GM06990 (cell line): Measurements from ENCODE around the gene NPTX1.

Source experiments
- DNase-seq: peaks from one replicate; pipeline ENCODE4 v3.0.0-alpha.2; 2011; ENCODE audit not compliant: insufficient read length; ENCODE audit errors: extremely low read depth
- H3K27me3 ChIP-seq: replicated peaks from 2 replicates; pipeline ENCODE4 v1.6.0; 2011; ENCODE audit warnings: low read length; ENCODE audit not compliant: control insufficient read depth, insufficient read depth
- H3K36me3 ChIP-seq: 2 replicates; pipeline ENCODE4 v1.5.1; 2011; ENCODE audit warnings: low read length; ENCODE audit not compliant: control insufficient read depth, insufficient read depth
- H3K4me3 ChIP-seq: replicated peaks from 2 replicates; pipeline ENCODE4 v1.5.1; 2011; ENCODE audit warnings: low read depth, mild to moderate bottlenecking, control low read depth, low read length
- TF ChIP-seq, protein P1 (sequence below): IDR thresholded peaks from 2 replicates; pipeline ENCODE4 v1.5.1; 2011; ENCODE audit warnings: low read length, control low read depth, mild to moderate bottlenecking, inconsistent platforms; ENCODE audit not compliant: insufficient read depth, poor library complexity, severe bottlenecking

The NPTX1 gene

GRCh38 chr17:80431246-80432195 is 44.9 kb downstream of the NPTX1 start:
- Histone ChIP-seq H3K27me3 (no peaks in the 10 kb centered on the region), H3K4me3 (no peak overlapping the region), H3K36me3 (no peaks in the 10 kb centered on the region)
- DNase-seq: no peak
- TF ChIP-seq, protein P1, sequence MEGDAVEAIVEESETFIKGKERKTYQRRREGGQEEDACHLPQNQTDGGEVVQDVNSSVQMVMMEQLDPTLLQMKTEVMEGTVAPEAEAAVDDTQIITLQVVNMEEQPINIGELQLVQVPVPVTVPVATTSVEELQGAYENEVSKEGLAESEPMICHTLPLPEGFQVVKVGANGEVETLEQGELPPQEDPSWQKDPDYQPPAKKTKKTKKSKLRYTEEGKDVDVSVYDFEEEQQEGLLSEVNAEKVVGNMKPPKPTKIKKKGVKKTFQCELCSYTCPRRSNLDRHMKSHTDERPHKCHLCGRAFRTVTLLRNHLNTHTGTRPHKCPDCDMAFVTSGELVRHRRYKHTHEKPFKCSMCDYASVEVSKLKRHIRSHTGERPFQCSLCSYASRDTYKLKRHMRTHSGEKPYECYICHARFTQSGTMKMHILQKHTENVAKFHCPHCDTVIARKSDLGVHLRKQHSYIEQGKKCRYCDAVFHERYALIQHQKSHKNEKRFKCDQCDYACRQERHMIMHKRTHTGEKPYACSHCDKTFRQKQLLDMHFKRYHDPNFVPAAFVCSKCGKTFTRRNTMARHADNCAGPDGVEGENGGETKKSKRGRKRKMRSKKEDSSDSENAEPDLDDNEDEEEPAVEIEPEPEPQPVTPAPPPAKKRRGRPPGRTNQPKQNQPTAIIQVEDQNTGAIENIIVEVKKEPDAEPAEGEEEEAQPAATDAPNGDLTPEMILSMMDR: no peak

- H3K36me3 ChIP-seq: no peaks in the 10 kb centered on the region
- no peaks in the 10 kb centered on the region for H3K27me3 ChIP-seq
- no peak overlapping the region for H3K4me3 ChIP-seq
- DNase-seq: peak; percentile 5
- TF ChIP-seq, protein P1: no peak
Measured at GRCh38 chr17:80430446-80431245, 45.8 kb downstream of the NPTX1 start.

DNA sequence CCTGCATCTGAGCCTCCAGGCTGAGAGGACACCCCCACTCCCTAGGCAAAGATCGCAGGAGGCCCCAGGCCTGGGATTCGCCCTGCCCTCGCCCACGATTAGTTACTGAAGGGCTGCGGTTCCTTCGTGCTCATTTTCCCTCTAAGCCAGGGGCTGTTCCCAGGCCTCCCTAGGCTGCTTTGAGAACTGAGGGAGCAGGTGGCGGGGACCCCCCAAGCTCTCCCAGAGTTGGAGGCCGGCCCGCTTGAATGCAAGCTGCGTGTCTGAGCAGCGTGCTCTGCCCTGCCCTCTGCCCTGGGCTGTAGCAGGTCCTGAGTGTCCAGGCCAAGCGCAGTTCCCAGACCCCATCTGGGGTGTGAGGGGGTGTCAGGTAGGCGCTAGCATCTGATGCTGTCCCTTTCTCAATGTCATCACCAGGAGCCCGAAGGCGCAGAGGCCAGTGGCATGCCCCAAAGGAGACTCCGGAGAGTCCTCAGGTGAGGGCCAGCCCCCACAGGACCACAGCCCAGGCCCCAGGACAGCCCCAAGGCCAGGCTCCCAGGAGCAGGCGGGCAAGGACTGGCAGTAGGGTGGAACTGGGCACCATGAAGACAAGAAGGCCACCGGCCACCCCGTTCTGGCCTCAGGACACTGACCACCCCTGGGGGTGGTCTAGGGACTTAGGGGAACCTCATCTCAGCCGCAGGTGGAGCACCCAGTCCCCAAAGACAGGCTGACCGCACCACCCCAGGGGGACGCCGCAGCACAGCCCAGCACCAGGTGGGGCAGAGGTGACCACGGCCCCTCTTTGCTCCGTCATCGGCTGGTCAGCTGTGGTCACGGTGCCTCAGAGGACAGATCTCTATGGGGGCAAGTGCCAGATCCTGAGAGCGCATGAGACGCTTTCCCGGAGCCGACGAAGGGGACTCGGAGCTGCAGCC is 46.8 kb downstream of the NPTX1 start:
- TF ChIP-seq, protein P1: no peak
- H3K4me3 ChIP-seq: no peak overlapping the region
- DNase-seq: peak; percentile 6
- H3K36me3 ChIP-seq: no peaks in the 10 kb centered on the region
- H3K27me3 ChIP-seq: no peaks in the 10 kb centered on the region

DNA sequence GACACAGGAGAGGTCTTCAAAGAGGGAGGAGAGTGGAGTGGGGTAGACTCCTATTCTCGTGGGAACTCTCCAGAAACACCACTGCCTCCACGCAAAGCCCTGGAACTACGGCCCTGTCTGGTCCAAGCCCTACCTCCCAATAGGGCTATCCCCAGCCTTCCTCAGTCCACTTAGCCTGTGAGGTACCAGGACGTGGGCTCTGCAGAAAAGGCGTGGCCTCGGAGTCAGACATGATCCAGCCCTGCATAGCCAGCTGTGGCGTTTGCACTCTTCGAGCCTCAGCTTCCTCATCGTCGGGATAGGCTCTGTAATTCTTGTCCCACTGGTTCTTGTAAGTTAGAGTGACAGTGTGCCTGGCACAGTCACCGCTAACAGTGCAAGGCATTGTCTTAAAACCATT is 47.6 kb downstream of the NPTX1 start:
- TF ChIP-seq, protein P1: no peak
- H3K27me3 ChIP-seq: no peaks in the 10 kb centered on the region
- no peaks in the 10 kb centered on the region for H3K36me3 ChIP-seq
- no peak for DNase-seq
- no peak overlapping the region for H3K4me3 ChIP-seq

DNA sequence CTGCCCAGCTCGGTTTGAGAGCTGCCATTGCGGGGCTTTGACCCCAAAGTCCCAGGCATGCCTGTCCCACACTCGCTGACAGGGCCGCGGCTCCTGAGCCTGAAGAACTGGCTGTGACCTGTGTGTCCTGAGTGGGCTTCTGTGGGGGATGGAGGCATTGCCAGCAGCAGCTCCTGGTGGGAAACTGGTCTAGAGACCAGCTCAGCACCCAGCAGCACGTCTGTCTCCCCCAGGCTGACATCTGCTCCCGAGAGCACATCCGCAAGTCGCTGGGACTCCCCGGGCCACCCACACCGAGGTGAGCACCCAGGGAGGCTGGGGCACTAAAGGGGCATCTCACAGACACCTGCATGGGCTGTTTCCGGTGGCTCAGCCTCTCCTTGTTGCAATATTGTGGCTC is 48.0 kb downstream of the NPTX1 start:
- TF ChIP-seq, protein P1: no peak
- peak; percentile 4 for DNase-seq
- H3K27me3 ChIP-seq: no peaks in the 10 kb centered on the region
- H3K36me3 ChIP-seq: no peaks in the 10 kb centered on the region
- no peak overlapping the region for H3K4me3 ChIP-seq
